H9 (cell line): ENCODE data around the gene OXA1L. TPM values are rescaled to one million over a fixed set of nuclear protein-coding genes. Genes with fewer than 3 reads are reported as not detected.

ENCODE experiments used
- DNase-seq: peaks from one replicate; pipeline ENCODE4 v3.0.0-alpha.2; 2017
- H2AFZ ChIP-seq: one replicate; pipeline ENCODE4 v1.6.1; 2013; ENCODE audit warnings: mild to moderate bottlenecking, low read length, control low read depth, moderate library complexity
- H2AK5ac ChIP-seq: 2 replicates; pipeline ENCODE4 v1.6.1; 2013; ENCODE audit warnings: low read length, control low read depth, mixed read lengths; ENCODE audit not compliant: insufficient read length
- H2BK120ac ChIP-seq: one replicate; pipeline ENCODE4 v1.6.1; 2013; ENCODE audit warnings: low read depth, mild to moderate bottlenecking, low read length, control low read depth, inconsistent platforms; ENCODE audit not compliant: poor library complexity, severe bottlenecking
- H2BK12ac ChIP-seq: 2 replicates; pipeline ENCODE4 v1.6.1; 2013; ENCODE audit warnings: low read length, control low read depth, mixed read lengths, low read depth; ENCODE audit not compliant: insufficient read length
- H2BK15ac ChIP-seq: 2 replicates; pipeline ENCODE4 v1.6.1; 2013; ENCODE audit warnings: low read depth, low read length, control low read depth
- H2BK20ac ChIP-seq: one replicate; pipeline ENCODE4 v1.6.1; 2013; ENCODE audit warnings: low read depth, mild to moderate bottlenecking, low read length, control low read depth, inconsistent platforms; ENCODE audit not compliant: poor library complexity, severe bottlenecking
- H2BK5ac ChIP-seq: 2 replicates; pipeline ENCODE4 v1.6.1; 2013; ENCODE audit warnings: low read length, control low read depth, mixed read lengths; ENCODE audit not compliant: insufficient read length
- H3K14ac ChIP-seq: 2 replicates; pipeline ENCODE4 v1.6.1; 2013; ENCODE audit warnings: low read length, control low read depth; ENCODE audit not compliant: insufficient read depth
- H3K18ac ChIP-seq: 2 replicates; pipeline ENCODE4 v1.6.1; 2013; ENCODE audit warnings: low read depth, mild to moderate bottlenecking, mixed read lengths, low read length, control low read depth; ENCODE audit not compliant: insufficient read length
- H3K23ac ChIP-seq: 2 replicates; pipeline ENCODE4 v1.6.1; 2013; ENCODE audit warnings: low read length, control low read depth, mixed read lengths, low read depth; ENCODE audit not compliant: insufficient read length
- H3K23me2 ChIP-seq: 2 replicates; pipeline ENCODE4 v1.6.1; 2013; ENCODE audit warnings: low read depth, mild to moderate bottlenecking, mixed read lengths, low read length, control low read depth; ENCODE audit not compliant: insufficient read length, poor library complexity, severe bottlenecking
- H3K27ac ChIP-seq: 2 replicates; pipeline ENCODE4 v1.5.1; 2013; ENCODE audit warnings: low read length, control low read depth, mixed read lengths, low read depth; ENCODE audit not compliant: insufficient read length
- H3K27me3 ChIP-seq: 2 replicates; pipeline ENCODE4 v1.6.1; 2013; ENCODE audit warnings: low read length, control low read depth, inconsistent platforms; ENCODE audit not compliant: insufficient read depth
- H3K4ac ChIP-seq: 2 replicates; pipeline ENCODE4 v1.6.1; 2013; ENCODE audit warnings: low read depth, mild to moderate bottlenecking, control low read depth, inconsistent platforms, low read length, moderate library complexity
- H3K4me1 ChIP-seq: 2 replicates; pipeline ENCODE4 v1.6.1; 2013; ENCODE audit warnings: low read length, control low read depth, inconsistent platforms; ENCODE audit not compliant: insufficient read depth
- H3K4me2 ChIP-seq: 2 replicates; pipeline ENCODE4 v1.6.1; 2013; ENCODE audit warnings: low read length, control low read depth, mixed read lengths; ENCODE audit not compliant: insufficient read length, insufficient read depth
- H3K56ac ChIP-seq: 2 replicates; pipeline ENCODE4 v1.6.1; 2013; ENCODE audit warnings: low read depth, mild to moderate bottlenecking, mixed read lengths, low read length, control low read depth; ENCODE audit not compliant: insufficient read length
- H3K79me1 ChIP-seq: 2 replicates; pipeline ENCODE4 v1.6.1; 2013; ENCODE audit warnings: low read depth, mild to moderate bottlenecking, moderate library complexity, low read length, control low read depth, inconsistent platforms; ENCODE audit not compliant: insufficient read depth, poor library complexity, severe bottlenecking
- H3K79me2 ChIP-seq: 2 replicates; pipeline ENCODE4 v1.6.1; 2013; ENCODE audit warnings: low read length, control low read depth, inconsistent platforms; ENCODE audit not compliant: insufficient read depth
- H3K9ac ChIP-seq: 2 replicates; pipeline ENCODE4 v1.6.1; 2013; ENCODE audit warnings: low read length, control low read depth, mixed read lengths; ENCODE audit not compliant: insufficient read length; ENCODE audit errors: extremely low read depth
- H3K9me3 ChIP-seq: one replicate; pipeline ENCODE4 v1.6.1; 2013; ENCODE audit warnings: low read depth, low read length, inconsistent platforms; ENCODE audit not compliant: control insufficient read depth
- H3T11ph ChIP-seq: one replicate; pipeline ENCODE4 v1.6.1; 2013; ENCODE audit warnings: mild to moderate bottlenecking, low read length, control low read depth, inconsistent platforms
- H4K20me1 ChIP-seq: one replicate; pipeline ENCODE4 v1.6.1; 2013; ENCODE audit not compliant: control insufficient read depth, insufficient read length, insufficient read depth
- H4K5ac ChIP-seq: 2 replicates; pipeline ENCODE4 v1.6.1; 2013; ENCODE audit warnings: low read depth, mild to moderate bottlenecking, mixed read lengths, low read length, control low read depth; ENCODE audit not compliant: insufficient read length
- H4K8ac ChIP-seq: replicated peaks from 2 replicates; pipeline ENCODE4 v1.6.1; 2013; ENCODE audit warnings: low read length, control low read depth, mixed read lengths, low read depth; ENCODE audit not compliant: insufficient read length
- H4K91ac ChIP-seq: 2 replicates; pipeline ENCODE4 v1.6.1; 2013; ENCODE audit warnings: low read depth, mild to moderate bottlenecking, moderate library complexity, mixed read lengths, low read length, control low read depth; ENCODE audit not compliant: insufficient read length
- H3K27ac Mint-ChIP-seq, 3 experiments: 2 replicates in 2 of 3; 3 replicates in 1 of 3; pipeline ENCODE4 v1.8.0; 2020 to 2021; ENCODE audit warnings: mixed read lengths in 3 of 3, mild to moderate bottlenecking in 1 of 3, moderate library complexity in 1 of 3
- H3K27me3 Mint-ChIP-seq: 2 replicates; pipeline ENCODE4 v1.8.0; 2021; ENCODE audit warnings: low read depth, mild to moderate bottlenecking, moderate library complexity, mixed read lengths
- H3K36me3 Mint-ChIP-seq, 3 experiments: 2 replicates in 2 of 3; 3 replicates in 1 of 3; pipeline ENCODE4 v1.8.0; 2020 to 2021; ENCODE audit warnings: low read depth in 3 of 3, mixed read lengths in 3 of 3; ENCODE audit not compliant: insufficient read depth in 1 of 3
- H3K4me1 Mint-ChIP-seq, 2 experiments: 2 replicates each; pipeline ENCODE4 v1.8.0; 2020; ENCODE audit warnings: mixed read lengths in 2 of 2
- H3K4me3 Mint-ChIP-seq, 2 experiments: 2 replicates in 1 of 2; 3 replicates in 1 of 2; pipeline ENCODE4 v1.8.0; 2020 to 2021; ENCODE audit warnings: mild to moderate bottlenecking in 2 of 2, mixed read lengths in 2 of 2, moderate library complexity in 1 of 2
- H3K9me3 Mint-ChIP-seq, 2 experiments: 2 replicates in 1 of 2; 3 replicates in 1 of 2; pipeline ENCODE4 v1.8.0; 2020; ENCODE audit warnings: mild to moderate bottlenecking in 2 of 2, mixed read lengths in 2 of 2, moderate library complexity in 1 of 2
- CTCF ChIP-seq: fragments of 200-600 bp; sonication (generic); conservative IDR thresholded peaks from 3 replicates; pipeline ENCODE4 v1.8.0; 2021; ENCODE audit warnings: antibody characterized with exemption, mild to moderate bottlenecking
- WGBS: extraction: QIAGEN DNeasy Blood & Tissue Kit; methylation state at CpG from one replicate; pipeline ENCODE4 v1.1.7; 2013; ENCODE audit warnings: missing lambda C conversion rate, low lambda C conversion rate, mixed read lengths; ENCODE audit not compliant: insufficient read length; ENCODE audit errors: extremely low coverage; 5-methylcytosine and 5-hydroxymethylcytosine counted together
- total RNA-seq: library from RNA; stranded (reverse); gene quantifications from 2 replicates; pipeline ENCODE4 v1.2.1, GENCODE V29; 2021

Gene OXA1L
- total RNA-seq, 1 experiment from 2014 or later, result 128 TPM

- no peak overlapping the region for H3K9ac ChIP-seq
- no peak overlapping the region for H3K4me2 ChIP-seq
- no peak overlapping the region for H2BK12ac ChIP-seq
- no peaks in the 10 kb centered on the region for H3K23me2 ChIP-seq
- H3K4ac ChIP-seq, result no peak overlapping the region
- Mint-ChIP-seq H3K9me3 (peaks cover 2 to 3% of the 10 kb centered on the region in 2 experiments; a peak in 3 of 5 replicates), H3K27ac (no peak overlapping the region), H3K4me3 (no peak overlapping the region), H3K27me3 (peaks cover 2% of the 10 kb centered on the region), H3K36me3 (peaks cover 0 to 4% (median 2%) of the 10 kb centered on the region in 3 experiments; a peak in 3 of 7 replicates), H3K4me1 (peaks cover 17 to 18% of the 10 kb centered on the region in 2 experiments)
- TF ChIP-seq CTCF, result no peak
- no peak overlapping the region for H3K23ac ChIP-seq
- no peaks in the 10 kb centered on the region for H3K27me3 ChIP-seq
- no peak for DNase-seq
- no peak overlapping the region for H4K91ac ChIP-seq
- H3T11ph ChIP-seq, result no peak overlapping the region
- H3K79me1 ChIP-seq, result no peaks in the 10 kb centered on the region
- H3K79me2 ChIP-seq, result no peaks in the 10 kb centered on the region; the same call in 1 of the 2 replicates
- H3K18ac ChIP-seq, result no peak overlapping the region
- no peak overlapping the region for H2BK20ac ChIP-seq
- H2BK120ac ChIP-seq, result no peak overlapping the region
- H2AK5ac ChIP-seq, result no peak overlapping the region
- no peaks in the 10 kb centered on the region for H4K20me1 ChIP-seq
- no peak overlapping the region for H3K14ac ChIP-seq
- no peak overlapping the region for H3K27ac ChIP-seq
- H2AFZ ChIP-seq, result no peak overlapping the region
- no peaks in the 10 kb centered on the region for H3K9me3 ChIP-seq
- H4K5ac ChIP-seq, result no peak overlapping the region
- peaks cover 9% of the 10 kb centered on the region; the same call in 1 of the 2 replicates for H3K4me1 ChIP-seq
- no peak overlapping the region for H2BK15ac ChIP-seq
- no peak overlapping the region for H2BK5ac ChIP-seq
- no peak overlapping the region for H4K8ac ChIP-seq
- no peak overlapping the region for H3K56ac ChIP-seq
- no CpG with 5 or more reads among the region's 7 CpGs for WGBS
Observed at GRCh38 chr14:22794551-22794951, 28.1 kb downstream of the OXA1L start.
